PFSK-1 (cell line): Measurements from ENCODE around the gene BTK.

Experiments
- FOXP2 ChIP-seq: optimal IDR thresholded peaks from 2 replicates; pipeline ENCODE3; 2011; ENCODE audit warnings: borderline replicate concordance, control low read depth, inconsistent platforms; ENCODE audit not compliant: insufficient read depth; ENCODE audit errors: extremely low read length, extremely low read depth
- POLR2AphosphoS5 ChIP-seq: IDR thresholded peaks from 2 replicates; pipeline ENCODE4 v1.6.1; 2012; ENCODE audit warnings: low read depth, mild to moderate bottlenecking, control low read depth, low read length, moderate library complexity
- SIN3A ChIP-seq: IDR thresholded peaks from 2 replicates; pipeline ENCODE4 v1.6.1; 2012; ENCODE audit warnings: mild to moderate bottlenecking, low read length, moderate library complexity, borderline replicate concordance; ENCODE audit not compliant: insufficient read depth
- TAF1 ChIP-seq: IDR thresholded peaks from 2 replicates; pipeline ENCODE4 v1.6.1; 2012; ENCODE audit warnings: low read length, control low read depth, borderline replicate concordance; ENCODE audit not compliant: insufficient read depth
- TF ChIP-seq, protein P1 (sequence below), 2 experiments: IDR thresholded peaks; 2 replicates each; pipeline versions ENCODE4 v1.6.1 to v1.8.0; 2011 to 2012; ENCODE audit warnings: low read depth in 2 of 2, low read length in 2 of 2, control low read depth in 1 of 2, inconsistent platforms in 1 of 2, mild to moderate bottlenecking in 1 of 2, moderate library complexity in 1 of 2; ENCODE audit not compliant: insufficient read depth in 1 of 2

The BTK gene

DNA sequence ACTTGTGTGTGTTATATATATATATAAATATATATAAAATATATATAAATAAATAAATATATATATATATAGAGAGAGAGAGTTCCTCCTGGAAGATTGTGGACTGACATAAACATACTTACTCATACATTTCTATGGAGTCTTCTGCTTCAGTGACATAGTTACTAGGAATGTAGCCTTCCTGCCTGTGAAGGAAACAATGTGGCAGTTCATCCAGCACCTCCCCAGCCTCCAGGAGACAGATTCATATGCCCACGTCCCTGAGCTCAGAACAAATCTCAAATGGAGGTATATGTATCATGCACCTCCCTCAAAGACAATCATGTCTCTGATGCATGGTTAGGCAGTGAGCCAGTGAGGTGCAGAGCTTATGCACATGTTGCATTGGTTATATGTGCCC, 26.0 kb downstream of the BTK start:
- TF ChIP-seq SIN3A (no peak), TAF1 (no peak), POLR2AphosphoS5 (no peak), FOXP2 (no peak)
- TF ChIP-seq, protein P1, sequence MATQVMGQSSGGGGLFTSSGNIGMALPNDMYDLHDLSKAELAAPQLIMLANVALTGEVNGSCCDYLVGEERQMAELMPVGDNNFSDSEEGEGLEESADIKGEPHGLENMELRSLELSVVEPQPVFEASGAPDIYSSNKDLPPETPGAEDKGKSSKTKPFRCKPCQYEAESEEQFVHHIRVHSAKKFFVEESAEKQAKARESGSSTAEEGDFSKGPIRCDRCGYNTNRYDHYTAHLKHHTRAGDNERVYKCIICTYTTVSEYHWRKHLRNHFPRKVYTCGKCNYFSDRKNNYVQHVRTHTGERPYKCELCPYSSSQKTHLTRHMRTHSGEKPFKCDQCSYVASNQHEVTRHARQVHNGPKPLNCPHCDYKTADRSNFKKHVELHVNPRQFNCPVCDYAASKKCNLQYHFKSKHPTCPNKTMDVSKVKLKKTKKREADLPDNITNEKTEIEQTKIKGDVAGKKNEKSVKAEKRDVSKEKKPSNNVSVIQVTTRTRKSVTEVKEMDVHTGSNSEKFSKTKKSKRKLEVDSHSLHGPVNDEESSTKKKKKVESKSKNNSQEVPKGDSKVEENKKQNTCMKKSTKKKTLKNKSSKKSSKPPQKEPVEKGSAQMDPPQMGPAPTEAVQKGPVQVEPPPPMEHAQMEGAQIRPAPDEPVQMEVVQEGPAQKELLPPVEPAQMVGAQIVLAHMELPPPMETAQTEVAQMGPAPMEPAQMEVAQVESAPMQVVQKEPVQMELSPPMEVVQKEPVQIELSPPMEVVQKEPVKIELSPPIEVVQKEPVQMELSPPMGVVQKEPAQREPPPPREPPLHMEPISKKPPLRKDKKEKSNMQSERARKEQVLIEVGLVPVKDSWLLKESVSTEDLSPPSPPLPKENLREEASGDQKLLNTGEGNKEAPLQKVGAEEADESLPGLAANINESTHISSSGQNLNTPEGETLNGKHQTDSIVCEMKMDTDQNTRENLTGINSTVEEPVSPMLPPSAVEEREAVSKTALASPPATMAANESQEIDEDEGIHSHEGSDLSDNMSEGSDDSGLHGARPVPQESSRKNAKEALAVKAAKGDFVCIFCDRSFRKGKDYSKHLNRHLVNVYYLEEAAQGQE (IDR thresholded peaks at IDR 0.05; ENCODE audit: insufficient read depth in 1 of 2, low read depth in 2 of 2, low read length in 2 of 2), result no peak

DNA sequence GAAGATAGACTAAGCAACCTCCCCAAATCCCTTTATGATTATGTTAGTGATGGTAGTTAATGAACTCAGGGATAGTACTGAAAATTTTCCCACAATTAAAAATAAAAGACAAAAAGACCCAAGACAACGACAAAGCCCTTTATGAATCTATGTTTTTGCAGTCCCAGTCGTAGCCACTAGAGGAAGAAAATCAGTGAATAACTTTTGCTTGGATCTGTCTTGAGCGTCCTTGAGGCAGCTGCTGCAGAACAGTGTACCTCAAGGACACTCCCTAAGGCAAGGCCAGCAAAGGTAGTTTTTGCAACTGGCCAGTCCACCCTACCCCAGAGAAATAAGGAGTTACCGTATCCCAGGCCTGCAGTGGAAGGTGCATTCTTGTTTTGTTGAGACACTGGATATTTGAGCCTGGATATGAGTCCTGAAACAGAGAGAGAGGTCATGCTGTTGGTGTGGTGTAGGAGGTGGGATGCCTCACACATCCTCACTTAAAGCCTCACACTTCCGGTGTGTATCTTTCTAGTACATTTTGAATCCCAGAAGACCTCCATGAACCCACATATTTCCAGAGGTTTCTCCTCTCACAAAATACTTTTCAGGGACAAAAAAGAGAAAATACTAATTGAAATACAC, 28.7 kb downstream of the BTK start:
- TF ChIP-seq, protein P1 (IDR thresholded peaks at IDR 0.05; ENCODE audit: insufficient read depth in 1 of 2, low read depth in 2 of 2, low read length in 2 of 2), result no peak
- TF ChIP-seq TAF1 (no peak), FOXP2 (no peak), POLR2AphosphoS5 (no peak), SIN3A (no peak)

DNA sequence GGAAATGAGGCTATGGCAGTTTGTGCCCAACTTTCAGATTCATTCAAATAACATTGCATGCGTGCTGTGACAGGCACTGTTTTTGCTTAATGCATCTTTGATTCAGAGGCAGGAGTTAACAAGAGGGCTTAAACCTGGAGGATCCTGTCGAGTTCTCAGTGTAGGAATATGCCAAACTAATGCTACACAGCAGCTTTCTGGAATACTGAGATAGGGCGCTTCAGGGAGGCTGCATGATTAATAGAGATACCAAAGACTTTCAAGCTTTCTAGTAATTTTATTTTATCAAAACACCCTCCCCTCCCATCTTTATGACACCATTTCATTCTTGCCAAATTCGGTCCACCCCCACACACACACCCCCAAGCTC, 36.8 kb downstream of the BTK start:
- no peak for TF ChIP-seq SIN3A

DNA sequence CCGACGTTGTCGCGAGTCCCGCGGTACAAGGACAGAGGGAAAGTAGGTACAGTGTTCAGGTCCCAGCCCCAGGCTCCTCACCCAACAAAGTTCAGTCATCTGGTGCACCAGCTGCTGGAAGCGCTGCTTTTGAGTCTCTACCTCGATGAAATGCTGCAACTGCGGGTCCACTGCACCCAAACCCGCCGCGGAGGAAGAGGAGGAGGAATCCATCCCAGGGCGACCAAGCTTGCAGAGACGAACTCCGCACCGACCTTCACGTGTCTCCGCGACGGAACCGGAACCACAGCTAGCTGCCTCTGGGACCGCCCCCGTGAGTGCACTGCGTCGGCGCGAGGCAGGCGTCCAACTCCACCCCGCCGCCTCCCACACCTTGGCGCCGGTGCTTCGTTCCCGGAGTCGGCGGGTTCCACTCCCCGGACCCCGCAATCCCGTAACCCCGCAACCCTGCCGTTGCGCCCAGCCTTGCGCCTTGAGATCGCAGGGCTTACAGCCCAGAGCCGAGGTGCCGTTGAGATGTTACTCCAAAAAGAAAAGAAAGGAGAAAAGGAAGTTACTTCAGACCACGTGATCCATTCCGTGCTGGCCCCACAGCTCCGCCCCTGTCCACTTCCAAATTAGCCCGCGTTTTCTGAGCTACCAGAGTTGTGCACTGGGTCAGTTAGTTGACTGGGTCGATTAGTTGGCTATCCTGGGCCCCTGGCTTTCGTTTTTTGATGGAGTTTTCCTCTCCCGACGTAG, 37.4 kb downstream of the BTK start, which contains the start of gene TIMM8A:
Gene TIMM8A, minus strand, starts transcription at position 291 of the 741 bp plus-strand sequence. Its CDS starts 78 bp downstream, at position 213.
- peak; percentile 96 for TF ChIP-seq POLR2AphosphoS5
- peak; percentile 11; the same call in 1 of the 2 replicates for TF ChIP-seq SIN3A
- peak; percentile 89 for TF ChIP-seq TAF1
- peak; percentile 38 for TF ChIP-seq FOXP2
- TF ChIP-seq, protein P1 (IDR thresholded peaks at IDR 0.05; ENCODE audit: insufficient read depth in 1 of 2, low read depth in 2 of 2, low read length in 2 of 2), result no peak; a peak in 1 of 4 replicates

DNA sequence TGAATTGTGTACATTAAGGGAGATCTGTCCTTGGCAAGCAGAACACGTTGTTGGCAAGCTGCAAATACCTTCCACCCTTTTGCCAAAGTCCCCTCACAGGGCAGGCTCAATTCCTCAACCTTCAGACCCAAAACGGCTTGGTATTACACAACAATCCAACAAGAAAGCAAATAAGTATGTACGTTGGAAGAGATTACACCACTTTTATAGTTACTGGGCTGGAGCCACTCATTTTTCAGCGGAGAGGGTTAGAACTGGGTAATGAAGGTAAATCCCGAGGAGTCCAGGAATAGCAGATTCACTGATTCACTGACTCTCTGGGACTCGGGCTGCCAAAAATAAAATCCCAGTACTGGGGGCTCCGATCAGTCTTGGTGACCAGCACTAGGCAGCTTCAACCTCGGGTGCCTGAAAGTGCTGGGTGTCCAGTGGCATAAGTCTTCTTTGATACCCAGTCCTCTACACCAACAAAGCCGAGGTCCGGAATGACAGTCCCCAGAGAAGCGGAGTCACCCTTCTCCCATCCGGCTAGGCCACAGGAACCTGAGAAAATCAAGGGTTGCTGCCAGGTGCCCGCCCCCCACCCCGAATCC, 38.0 kb downstream of the BTK start:
- TF ChIP-seq SIN3A (no peak), FOXP2 (no peak), POLR2AphosphoS5 (no peak)

DNA sequence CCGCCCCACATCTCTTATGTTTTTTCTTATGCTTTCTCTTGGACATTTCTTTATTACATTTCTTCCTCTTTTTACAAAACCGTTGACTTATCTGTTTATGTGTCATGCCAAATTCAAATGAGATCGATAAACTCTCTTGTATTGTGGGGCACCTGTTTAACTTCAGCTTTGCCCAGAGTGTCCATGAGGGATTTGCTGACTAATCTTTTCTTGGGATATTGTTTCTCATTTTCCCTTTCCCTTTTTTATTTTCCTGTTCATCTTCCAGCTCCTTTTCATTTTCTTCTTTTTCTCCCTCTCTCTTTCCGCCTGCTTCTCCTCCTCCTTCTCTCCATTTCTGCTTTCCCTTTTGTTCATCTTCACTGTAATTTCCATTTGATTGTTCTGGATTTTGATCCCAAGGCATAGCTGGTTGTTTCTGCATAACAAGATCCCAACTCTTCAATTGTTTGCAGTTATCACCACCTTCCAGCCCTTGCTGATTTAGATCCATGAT, 48.2 kb downstream of the BTK start:
- TF ChIP-seq, protein P1 (IDR thresholded peaks at IDR 0.05; ENCODE audit: insufficient read depth in 1 of 2, low read depth in 2 of 2, low read length in 2 of 2), result no peak
- TF ChIP-seq SIN3A (no peak), FOXP2 (no peak), TAF1 (no peak), POLR2AphosphoS5 (no peak)
